Effector memory CD8-positive, alpha-beta T cell (primary cell): ENCODE measurements around the gene NLRP3.
A peak's percentile ranks its signal among the peaks of the same experiment; 100 is the strongest.
"Not testable (repeated sequence)": the region's sequence is repeated elsewhere in the genome, so short reads cannot be mapped to it uniquely, and the experiment has no call there.

ENCODE experiments used
- ATAC-seq: fragments of 150-1000 bp; cut with Tn5 transposase; replicated peaks from 2 replicates; pipeline ENCODE4 v1.10.0; 2021; ENCODE audit warnings: mild to moderate bottlenecking, moderate library complexity
- DNase-seq, 3 experiments: peaks; one replicate each; pipeline ENCODE4 v3.0.0; 2021
- H3K27ac Mint-ChIP-seq, 2 donors: one replicate each; pipeline ENCODE4 v1.8.0; 2022; ENCODE audit warnings: mild to moderate bottlenecking in 2 of 2, mixed read lengths in 2 of 2, moderate library complexity in 2 of 2
- H3K27me3 Mint-ChIP-seq, 2 donors: one replicate each; pipeline ENCODE4 v1.8.0; 2022; ENCODE audit warnings: mixed read lengths in 2 of 2
- H3K36me3 Mint-ChIP-seq: one replicate; pipeline ENCODE4 v1.8.0; 2022; ENCODE audit warnings: mild to moderate bottlenecking, moderate library complexity, mixed read lengths; ENCODE audit not compliant: insufficient read depth
- H3K4me1 Mint-ChIP-seq, 2 donors: one replicate each; pipeline ENCODE4 v1.8.0; 2022; ENCODE audit warnings: low read depth in 2 of 2, mixed read lengths in 2 of 2
- H3K4me3 Mint-ChIP-seq, 2 donors: one replicate each; pipeline ENCODE4 v1.8.0; 2022; ENCODE audit warnings: mild to moderate bottlenecking in 2 of 2, mixed read lengths in 2 of 2, moderate library complexity in 2 of 2
- H3K9me3 Mint-ChIP-seq, 2 donors: one replicate each; pipeline ENCODE4 v1.8.0; 2022; ENCODE audit warnings: mixed read lengths in 2 of 2

The NLRP3 gene

GRCh38 chr1:247472035-247472434 is 56.1 kb downstream of the NLRP3 start:
- DNase-seq (no peak), ATAC-seq (no peak)
- H3K27me3 Mint-ChIP-seq, result peaks cover 8 to 9% of the 10 kb centered on the region in 2 donors
- no peaks in the 10 kb centered on the region for H3K4me1 Mint-ChIP-seq
- no peak overlapping the region for H3K27ac Mint-ChIP-seq
- H3K9me3 Mint-ChIP-seq, result no peaks in the 10 kb centered on the region
- no peak overlapping the region for H3K4me3 Mint-ChIP-seq
- no peaks in the 10 kb centered on the region for H3K36me3 Mint-ChIP-seq

GRCh38 chr1:247474367-247474766 is 58.4 kb downstream of the NLRP3 start:
- no peaks in the 10 kb centered on the region for H3K9me3 Mint-ChIP-seq
- peaks cover 0 to under 1% of the 10 kb centered on the region in 2 donors for H3K27me3 Mint-ChIP-seq
- DNase-seq (no peak), ATAC-seq (no peak)
- no peak overlapping the region for H3K27ac Mint-ChIP-seq
- no peak overlapping the region for H3K4me3 Mint-ChIP-seq
- no peaks in the 10 kb centered on the region for H3K36me3 Mint-ChIP-seq
- H3K4me1 Mint-ChIP-seq, result no peaks in the 10 kb centered on the region

GRCh38 chr1:247475793-247476192 is 59.8 kb downstream of the NLRP3 start:
- ATAC-seq, result no peak
- no peak overlapping the region for H3K27ac Mint-ChIP-seq

DNA sequence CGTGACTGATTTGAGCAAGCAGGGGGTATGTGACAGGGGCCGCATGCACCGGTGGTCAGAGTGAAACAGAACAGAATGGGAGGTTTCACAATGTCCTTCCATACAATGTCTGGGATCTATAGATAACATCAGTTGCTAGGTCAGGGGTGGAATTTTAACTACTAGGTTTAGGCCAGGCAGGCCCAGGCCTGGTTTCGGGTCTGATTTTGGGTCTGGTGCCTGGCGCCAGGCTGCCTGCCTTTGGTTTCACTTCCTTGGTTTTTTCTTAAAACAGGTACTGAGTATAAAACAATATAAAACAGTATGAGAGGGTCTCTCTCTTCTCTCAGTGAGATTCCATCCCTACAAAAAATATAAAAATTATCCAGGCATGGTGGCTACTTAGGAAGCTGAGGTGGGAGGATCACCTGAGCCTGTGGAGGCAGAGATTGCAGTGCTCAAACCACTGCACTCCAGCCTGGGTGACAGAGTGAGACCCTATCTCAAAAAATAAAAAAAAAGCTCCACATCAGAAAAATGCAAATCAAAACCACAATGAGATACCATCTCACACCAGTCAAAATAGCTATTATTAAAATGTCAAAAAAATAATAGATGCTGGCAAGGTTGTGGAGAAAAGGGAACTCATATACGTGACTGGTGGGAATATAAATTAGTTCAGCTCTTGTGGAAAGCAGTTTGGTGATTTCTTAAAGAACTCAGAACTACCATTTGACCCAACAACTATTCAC is 60.5 kb downstream of the NLRP3 start:
- H3K4me1 Mint-ChIP-seq, H3K27me3 Mint-ChIP-seq, ATAC-seq, H3K27ac Mint-ChIP-seq, DNase-seq, H3K9me3 Mint-ChIP-seq, H3K4me3 Mint-ChIP-seq, H3K36me3 Mint-ChIP-seq: not testable (repeated sequence)

More at GRCh38 chr1:247475793-247476192, 59.8 kb downstream of the NLRP3 start:
- no peaks in the 10 kb centered on the region for H3K36me3 Mint-ChIP-seq
- no peaks in the 10 kb centered on the region for H3K9me3 Mint-ChIP-seq
- no peak overlapping the region for H3K4me3 Mint-ChIP-seq
- no peak for DNase-seq
- no peaks in the 10 kb centered on the region for H3K4me1 Mint-ChIP-seq
- no peaks in the 10 kb centered on the region for H3K27me3 Mint-ChIP-seq

GRCh38 chr1:247482747-247483146 is 66.8 kb downstream of the NLRP3 start:
- Mint-ChIP-seq H3K36me3 (no peaks in the 10 kb centered on the region), H3K9me3 (no peaks in the 10 kb centered on the region), H3K4me1 (no peaks in the 10 kb centered on the region), H3K27ac (no peak overlapping the region), H3K4me3 (no peak overlapping the region), H3K27me3 (peaks cover 0 to 3% of the 10 kb centered on the region in 2 donors)
- DNase-seq (no peak), ATAC-seq (no peak)

- no peak overlapping the region for H3K27ac Mint-ChIP-seq
- H3K27me3 Mint-ChIP-seq, result peaks cover 24 to 27% of the 10 kb centered on the region in 2 donors
- DNase-seq (peak; percentile 5 to 40 (median 22)), ATAC-seq (peak; percentile 71)
- H3K36me3 Mint-ChIP-seq, result no peaks in the 10 kb centered on the region
- H3K4me3 Mint-ChIP-seq, result no peak overlapping the region
- no peaks in the 10 kb centered on the region for H3K9me3 Mint-ChIP-seq
- H3K4me1 Mint-ChIP-seq, result no peaks in the 10 kb centered on the region
Observed at GRCh38 chr1:247487057-247487456, 71.1 kb downstream of the NLRP3 start.

DNA sequence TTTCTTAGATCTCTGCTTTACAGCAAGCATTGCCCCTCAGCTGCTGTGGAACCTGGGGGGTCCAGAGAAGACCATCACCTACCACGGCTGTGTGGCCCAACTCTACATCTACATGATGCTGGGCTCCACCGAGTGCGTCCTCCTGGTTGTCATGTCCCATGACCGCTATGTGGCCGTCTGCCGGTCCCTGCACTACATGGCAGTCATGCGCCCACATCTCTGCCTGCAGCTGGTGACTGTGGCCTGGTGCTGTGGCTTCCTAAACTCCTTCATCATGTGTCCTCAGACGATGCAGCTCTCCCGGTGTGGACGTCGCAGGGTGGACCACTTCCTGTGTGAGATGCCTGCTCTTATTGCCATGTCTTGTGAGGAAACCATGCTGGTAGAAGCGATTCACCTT is 75.4 kb downstream of the NLRP3 start:
- ATAC-seq, result no peak
- peaks cover 4% of the 10 kb centered on the region for H3K36me3 Mint-ChIP-seq
- no peaks in the 10 kb centered on the region for H3K9me3 Mint-ChIP-seq
- no peak overlapping the region for H3K4me3 Mint-ChIP-seq
- H3K27ac Mint-ChIP-seq, result no peak overlapping the region
- DNase-seq, result no peak
- peaks cover 50 to 52% of the 10 kb centered on the region in 2 donors for H3K27me3 Mint-ChIP-seq
- no peaks in the 10 kb centered on the region for H3K4me1 Mint-ChIP-seq

- DNase-seq (no peak), ATAC-seq (no peak)
- H3K4me3 Mint-ChIP-seq, result no peak overlapping the region
- H3K36me3 Mint-ChIP-seq, result peaks cover 4% of the 10 kb centered on the region
- H3K27ac Mint-ChIP-seq, result no peak overlapping the region
- H3K4me1 Mint-ChIP-seq, result no peaks in the 10 kb centered on the region
- peaks cover 50 to 55% of the 10 kb centered on the region in 2 donors for H3K27me3 Mint-ChIP-seq
- no peaks in the 10 kb centered on the region for H3K9me3 Mint-ChIP-seq
Observed at GRCh38 chr1:247493106-247493505, 77.1 kb downstream of the NLRP3 start.

- ATAC-seq, result no peak
- no peaks in the 10 kb centered on the region for H3K9me3 Mint-ChIP-seq
- no peak overlapping the region for H3K4me3 Mint-ChIP-seq
- H3K4me1 Mint-ChIP-seq, result no peaks in the 10 kb centered on the region
- no peak overlapping the region for H3K27ac Mint-ChIP-seq
- DNase-seq, result no peak
- peaks cover 46 to 48% of the 10 kb centered on the region in 2 donors for H3K27me3 Mint-ChIP-seq
- H3K36me3 Mint-ChIP-seq, result peaks cover 4% of the 10 kb centered on the region
Observed at GRCh38 chr1:247494767-247495166, 78.8 kb downstream of the NLRP3 start.

- Mint-ChIP-seq H3K27ac (no peak overlapping the region), H3K27me3 (peaks cover 35 to 36% of the 10 kb centered on the region in 2 donors), H3K36me3 (peaks cover 4% of the 10 kb centered on the region), H3K4me3 (no peak overlapping the region), H3K4me1 (no peaks in the 10 kb centered on the region), H3K9me3 (no peaks in the 10 kb centered on the region)
- no peak for DNase-seq
- ATAC-seq, result no peak
Observed at GRCh38 chr1:247496581-247497285, 80.8 kb downstream of the NLRP3 start.
